Activated CD8-positive, alpha-beta memory T cell treated with anti-CD3 and anti-CD28 coated beads, Interleukin-2, amount 50 U/mL, for 24 hours (primary cell): Measurements from ENCODE around the gene LTBP3.

Experiments used
- DNase-seq: peaks from one replicate; pipeline ENCODE4 v3.0.0-alpha.2; 2020; ENCODE audit errors: extremely low read depth

Gene LTBP3

DNA sequence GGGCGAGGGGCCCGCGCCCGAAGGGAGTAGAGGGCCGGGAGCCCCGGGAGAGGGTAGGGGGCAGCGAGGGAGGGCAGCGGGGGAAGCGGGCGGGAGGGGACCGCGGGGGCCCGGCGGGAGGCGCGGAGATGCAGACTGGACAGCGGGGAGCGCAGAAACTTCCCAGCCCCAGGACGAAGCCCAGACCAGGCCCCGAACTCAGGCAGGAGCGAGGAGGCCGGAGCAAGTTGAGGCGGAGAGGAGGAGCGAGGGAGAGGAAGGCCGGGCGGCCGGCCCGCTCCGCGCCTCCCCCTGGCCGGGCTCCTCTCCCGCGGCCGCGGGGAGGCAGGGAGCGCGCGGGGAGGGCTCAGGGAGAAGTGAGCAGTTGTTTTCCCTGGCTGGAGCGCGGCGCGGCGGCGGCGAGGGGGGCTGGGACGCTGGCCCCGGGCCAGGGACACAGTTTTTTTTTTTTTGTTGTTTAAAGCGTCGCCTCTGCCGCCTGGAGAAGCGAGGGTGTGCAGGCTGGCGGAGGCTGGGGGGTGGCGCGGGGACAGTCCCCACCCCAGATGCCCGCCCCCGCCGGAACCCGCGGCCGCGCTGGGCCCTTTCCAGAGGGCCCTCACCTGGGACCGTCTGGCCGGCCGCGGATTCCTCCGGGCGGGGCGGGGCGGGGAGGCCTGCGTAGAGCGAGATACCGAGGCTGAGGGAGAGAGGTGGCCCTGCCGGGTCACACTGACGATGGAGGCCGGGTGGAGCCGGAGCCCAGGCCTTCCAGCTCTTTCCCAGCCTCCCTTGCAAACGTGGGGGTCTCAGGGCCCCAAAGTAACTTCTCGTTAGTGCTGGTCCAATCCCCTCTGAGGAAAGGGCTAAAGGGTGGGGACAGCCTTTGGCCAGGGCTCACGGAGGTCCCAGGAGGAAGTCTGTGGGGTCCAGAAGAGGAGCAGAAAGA is at the start of gene LTBP3:
LTBP3 (minus strand) TSS at position 358 of the 928 bp plus-strand sequence. CDS start 400 bp downstream, outside the sequence.
- DNase-seq = no peak

DNA sequence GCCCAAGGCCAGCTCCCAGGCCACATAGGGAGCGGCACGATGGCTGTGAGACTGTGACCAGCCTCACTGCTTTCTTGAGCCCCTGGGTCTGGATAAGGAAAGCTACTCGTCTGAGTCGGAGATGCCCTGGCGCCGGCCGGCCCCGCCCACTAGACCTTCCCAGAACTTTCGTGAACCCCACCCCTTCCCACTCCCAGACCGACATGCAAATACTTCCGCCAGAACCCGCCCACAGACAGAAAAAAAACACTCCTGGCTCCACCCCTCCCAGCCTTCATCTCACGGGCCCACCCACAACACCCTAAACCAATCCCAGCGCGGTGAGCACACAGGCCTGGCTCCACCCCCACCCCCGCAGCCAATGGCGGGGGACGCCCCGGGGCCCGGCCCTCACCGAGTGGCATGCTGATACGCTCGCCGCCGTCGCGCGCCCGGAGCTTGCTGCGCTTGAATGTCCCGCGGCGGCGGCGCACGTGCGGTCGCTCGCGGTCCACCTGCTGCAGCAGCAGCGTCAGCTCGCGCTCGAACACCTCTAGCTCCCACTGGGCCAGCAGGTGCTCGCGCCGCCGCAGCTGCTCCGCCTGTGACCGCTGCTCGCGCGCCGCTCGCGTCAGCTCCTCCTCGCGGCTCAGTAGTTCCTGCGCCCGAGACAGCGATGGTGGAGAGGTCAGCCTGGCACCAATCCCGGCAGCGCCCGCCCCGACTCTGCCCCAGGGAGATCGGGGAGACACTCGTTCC is 48.9 kb upstream of the LTBP3 start:
- no peak for DNase-seq

DNA sequence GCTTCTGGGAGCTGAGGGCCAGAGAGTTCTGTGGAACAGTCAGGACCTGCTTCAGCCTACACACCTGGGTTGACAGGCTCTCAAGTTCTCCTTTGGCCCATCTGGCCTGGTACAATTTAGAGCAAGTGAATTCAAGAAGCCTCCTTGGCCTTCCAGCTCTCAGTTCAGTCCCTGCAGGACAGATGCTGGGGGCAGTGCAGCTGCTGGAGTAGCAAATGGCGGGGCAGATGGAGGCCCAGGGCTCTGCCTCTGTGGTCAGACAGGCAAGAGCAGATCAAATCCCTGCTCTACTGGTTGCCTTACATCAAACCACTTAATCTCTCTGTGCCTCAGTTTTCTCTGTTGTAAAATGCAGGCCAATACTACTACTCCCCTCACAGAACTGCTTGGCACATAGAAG is 46.1 kb upstream of the LTBP3 start:
- no peak for DNase-seq

DNA sequence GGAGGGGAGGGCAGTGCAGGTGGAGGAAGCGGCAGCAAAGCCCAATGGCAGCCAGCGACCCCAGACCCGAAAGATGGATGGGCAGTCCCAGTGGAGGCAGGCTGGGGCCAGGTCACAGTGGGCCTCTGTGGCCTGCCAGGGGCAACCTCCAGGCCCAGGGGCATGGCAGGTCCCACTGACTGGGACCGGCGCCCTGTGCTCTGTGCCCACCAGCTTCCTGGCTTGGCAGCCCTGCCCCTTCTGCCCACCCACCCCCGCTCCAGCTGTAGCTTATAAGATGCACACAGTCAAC is 41.7 kb upstream of the LTBP3 start:
- DNase-seq = no peak

DNA sequence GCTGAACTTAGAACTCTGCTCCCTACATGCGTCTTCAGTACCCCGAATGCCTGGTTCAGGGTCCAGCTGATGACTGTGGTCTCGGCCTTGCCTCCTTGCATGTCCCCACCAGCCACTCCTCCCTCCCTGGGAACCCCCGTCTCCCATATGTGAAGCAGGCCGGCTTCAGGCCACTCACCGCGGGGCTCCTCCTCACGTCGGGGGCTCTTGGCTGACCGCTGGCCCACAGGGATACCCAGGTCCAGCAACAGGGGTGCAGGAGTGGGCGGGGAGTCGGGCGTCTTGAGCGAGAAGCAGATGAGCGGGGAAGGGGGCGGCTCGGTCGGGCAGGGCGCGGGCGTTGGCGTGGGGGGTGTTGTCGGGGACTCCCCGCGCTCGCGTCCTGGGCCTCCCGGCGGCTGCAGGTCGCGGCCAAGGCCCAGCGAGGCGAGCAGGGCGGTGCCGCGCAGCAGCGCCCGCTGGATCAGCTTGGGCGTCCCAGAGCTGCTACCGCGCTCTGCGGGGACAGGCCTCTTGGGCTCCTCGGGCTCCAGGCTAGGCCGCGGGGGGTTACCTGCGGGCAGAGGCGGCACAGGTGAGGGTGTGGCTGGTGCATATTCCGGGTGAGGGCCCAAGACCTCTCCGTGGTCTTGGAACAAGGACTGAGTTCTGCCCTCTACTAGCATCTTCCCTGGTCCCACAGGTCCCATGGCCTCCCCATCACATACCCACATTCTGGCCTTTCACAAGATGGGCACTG is 41.2 kb upstream of the LTBP3 start:
- no peak for DNase-seq

DNA sequence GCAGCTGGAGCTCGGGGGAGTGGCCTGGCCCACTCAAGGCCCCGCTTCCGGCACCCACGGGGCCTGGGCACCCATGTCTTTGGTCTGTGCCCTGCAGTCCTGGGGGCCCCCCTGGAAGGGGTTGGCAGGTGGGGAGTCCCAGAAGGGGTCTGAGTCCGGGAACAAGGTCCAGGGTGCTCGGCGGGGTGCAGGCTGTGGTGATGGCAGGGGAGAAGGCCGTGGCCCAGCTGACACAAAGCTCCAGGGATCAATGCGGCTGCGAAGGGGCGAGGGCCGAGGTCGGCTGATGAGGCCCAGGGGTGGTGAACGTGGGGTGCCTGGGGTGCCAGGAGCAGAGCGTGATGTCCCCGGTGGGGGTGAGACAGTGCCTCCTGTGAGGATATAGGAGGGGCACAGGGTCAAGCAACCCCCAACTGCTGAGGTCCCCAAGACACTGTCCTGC is 40.1 kb upstream of the LTBP3 start:
- DNase-seq = no peak

DNA sequence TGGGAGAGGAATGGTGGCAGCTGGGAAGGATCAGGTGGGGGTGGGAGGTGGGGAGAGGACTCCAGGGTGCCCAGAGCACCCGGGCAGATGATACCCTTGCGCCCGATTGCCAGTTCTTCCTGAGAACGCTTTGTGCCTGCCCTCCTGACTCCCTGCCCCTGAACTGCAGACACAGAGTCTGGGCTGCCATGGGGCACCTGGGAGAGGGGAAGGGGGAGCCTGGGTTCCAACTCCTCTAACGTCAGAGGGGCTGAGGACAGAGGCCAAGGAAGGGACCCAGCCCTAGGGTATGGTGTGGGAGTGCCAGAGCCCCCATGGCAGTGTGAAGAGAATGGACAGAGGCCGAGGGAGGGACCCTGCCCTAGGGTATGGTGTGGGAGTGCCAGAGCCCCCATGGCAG is 38.4 kb upstream of the LTBP3 start:
- no peak for DNase-seq

DNA sequence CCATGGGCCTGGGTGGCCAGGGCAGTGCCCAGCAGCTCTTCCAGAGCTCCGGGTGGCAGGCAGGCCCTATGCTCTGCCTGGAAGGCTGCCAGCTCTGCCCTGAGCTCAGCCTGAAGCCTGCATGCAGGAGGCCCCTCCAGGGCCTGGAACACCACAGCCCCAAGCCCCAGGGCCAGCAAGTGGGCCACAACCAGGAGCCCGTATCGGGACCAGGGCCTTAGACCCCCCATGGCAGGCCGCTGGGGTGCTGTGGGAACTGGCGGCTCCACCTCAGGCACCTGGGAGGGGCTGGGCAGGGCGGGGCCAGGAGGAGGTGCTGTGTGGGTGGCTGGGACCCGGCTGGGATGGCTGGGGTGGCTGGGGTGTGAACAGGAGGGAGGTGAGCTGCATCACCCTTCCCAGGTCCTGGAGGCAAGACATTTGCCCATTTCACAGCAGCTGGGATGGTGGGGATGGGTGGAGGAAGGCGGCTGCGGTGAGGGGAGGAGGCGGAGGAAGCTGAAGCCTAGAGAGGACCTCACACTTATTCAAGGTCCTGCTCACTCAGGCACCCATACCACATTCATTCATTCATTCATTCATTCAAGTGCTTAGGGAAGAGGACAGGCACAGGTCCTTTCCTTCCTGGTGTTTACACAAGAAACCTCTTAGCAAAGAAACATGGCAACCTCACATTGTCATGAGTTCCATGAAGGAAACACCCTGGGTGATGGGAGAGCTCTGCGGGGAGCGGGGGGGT is 37.6 kb upstream of the LTBP3 start, which contains the start of gene KCNK7:
KCNK7 (minus strand) TSS at position 258 of the 739 bp plus-strand sequence; CDS start at position 230, 28 bp downstream.
- no peak for DNase-seq

DNA sequence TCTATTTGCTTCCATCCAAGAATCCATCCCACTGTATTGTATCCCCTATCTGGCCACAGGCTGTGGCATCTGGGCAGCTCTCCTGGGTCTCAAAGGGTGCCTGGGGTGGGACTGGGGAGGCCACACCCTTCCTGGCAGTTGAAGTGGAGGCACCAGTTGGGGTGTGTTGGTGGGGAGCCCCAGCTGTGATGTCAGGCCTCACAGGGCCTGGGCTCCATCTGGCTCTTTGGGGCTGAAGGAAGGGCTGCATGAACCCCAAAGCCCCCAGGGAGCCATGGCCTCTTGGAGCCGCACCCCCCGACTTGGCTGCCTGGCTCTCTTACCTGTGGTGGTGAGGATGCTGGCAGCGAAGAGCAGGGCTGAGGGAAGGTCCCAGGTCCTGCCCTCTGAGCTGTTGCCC is 37.0 kb upstream of the LTBP3 start:
- DNase-seq = no peak

DNA sequence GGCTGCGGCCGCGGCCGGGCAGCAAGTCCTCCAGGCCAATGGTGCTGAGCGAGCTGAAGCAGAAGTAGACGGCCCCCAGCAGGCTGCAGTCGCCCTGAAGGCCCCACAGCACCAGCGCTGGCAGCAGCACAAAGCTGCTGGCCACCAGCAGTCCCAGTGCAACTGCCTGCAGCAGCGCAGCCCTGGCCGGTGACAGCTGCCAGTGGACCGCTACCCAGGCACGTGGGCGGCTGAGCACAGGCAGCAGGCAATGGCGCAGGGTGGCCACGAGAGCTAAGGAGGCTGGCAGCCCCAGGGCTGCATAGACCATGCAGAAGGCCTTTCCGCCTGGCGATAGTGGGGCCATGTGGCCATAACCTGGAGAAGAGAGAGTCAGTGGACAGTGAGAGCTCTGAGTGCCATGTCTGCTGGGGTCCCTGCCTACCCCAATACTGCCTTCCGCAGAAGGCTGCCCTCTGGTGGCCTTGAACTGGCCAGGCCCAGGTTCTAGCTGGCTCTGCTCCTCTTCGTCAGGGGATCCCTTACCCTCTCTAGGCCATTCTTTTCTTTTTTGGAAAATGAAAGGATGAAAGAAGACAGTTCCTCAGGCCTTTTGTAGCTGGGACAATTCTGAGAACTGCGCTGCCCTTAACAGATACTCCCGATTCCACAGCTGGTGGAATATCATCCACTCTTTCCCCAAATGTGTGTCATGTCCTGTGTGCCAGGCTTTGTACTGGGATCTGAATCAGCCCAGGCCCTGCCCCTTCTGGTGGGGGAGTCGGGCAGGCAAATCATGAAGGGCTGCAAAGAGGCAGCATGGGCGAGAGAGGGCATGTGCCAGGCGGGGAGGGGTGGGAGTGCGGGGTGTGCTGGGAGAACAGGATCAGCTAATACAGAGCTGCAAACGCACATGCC is 35.6 kb upstream of the LTBP3 start:
- no peak for DNase-seq

DNA sequence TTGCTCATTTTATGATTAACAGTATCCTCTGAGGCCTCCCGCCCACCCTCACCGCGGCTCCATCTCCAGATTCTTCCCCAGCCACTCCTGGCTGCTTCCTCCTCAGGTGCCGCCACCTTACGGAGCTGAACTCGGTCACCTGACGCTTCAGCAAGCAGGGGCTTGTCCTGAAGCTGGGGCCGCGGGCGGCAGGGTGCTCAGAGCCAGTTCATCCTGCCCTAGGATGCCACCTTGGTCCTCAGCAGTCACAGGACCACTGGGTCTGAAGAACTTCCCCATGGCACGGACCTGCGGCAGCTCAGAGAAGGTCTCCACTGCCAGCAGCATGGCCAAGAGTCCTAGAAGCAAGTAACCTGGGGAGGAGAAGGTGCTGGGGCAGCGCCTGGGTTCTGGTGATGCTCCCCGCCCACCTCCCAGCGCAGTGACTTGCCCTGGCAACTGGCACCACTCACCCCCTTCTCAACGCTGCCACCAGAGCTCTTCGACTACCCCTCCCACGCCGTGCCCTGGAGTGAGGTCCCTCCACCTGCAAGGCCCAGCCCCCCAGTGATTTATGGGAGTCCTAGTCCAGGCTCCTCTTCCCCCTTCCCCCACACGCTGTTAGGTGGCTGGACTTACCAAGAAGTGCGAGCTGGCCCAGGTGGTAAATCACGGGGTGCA is 34.8 kb upstream of the LTBP3 start:
- no peak for DNase-seq

DNA sequence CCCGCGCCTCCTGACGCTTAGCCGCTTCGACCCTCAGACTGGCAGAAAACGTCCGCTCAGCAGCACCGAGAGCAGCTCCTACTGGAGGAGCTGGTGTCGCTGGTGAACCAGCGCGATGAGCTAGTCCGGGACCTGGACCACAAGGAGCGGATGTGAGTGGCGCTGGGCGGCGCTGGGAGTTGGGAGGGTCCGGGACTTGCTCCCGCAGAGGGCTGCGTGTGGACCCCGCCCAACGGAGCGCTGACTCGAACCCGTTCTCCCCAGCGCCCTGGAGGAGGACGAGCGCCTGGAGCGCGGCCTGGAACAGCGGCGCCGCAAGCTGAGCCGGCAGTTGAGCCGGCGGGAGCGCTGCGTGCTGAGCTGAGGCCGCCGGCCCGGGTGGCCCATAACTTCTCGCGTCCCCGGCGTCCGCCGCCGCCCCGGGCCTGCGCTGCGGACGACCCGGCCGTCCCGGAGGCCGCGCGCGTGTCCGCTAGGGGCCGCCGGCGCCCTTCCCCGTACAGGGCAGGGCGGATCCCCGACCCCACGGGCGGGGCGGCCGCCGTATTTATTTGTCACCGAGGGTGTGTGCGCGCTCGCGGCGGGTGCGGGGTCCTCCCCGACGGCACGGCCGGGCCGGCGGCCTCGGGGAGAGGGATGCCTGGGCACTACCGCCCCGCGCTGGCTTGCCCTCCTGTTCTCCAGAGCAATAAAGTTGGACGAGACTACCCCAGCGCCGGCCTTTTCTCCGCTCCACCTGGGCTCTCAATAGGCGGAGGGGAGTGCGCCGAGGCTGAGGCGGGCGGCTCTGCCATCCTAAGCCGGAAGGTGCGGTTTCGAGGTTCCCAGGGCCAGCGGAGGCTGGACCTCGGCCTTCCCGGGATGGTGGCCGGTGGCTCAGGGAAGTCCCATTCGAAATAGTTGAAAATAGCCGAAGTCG is 34.0 kb upstream of the LTBP3 start:
- DNase-seq = no peak

DNA sequence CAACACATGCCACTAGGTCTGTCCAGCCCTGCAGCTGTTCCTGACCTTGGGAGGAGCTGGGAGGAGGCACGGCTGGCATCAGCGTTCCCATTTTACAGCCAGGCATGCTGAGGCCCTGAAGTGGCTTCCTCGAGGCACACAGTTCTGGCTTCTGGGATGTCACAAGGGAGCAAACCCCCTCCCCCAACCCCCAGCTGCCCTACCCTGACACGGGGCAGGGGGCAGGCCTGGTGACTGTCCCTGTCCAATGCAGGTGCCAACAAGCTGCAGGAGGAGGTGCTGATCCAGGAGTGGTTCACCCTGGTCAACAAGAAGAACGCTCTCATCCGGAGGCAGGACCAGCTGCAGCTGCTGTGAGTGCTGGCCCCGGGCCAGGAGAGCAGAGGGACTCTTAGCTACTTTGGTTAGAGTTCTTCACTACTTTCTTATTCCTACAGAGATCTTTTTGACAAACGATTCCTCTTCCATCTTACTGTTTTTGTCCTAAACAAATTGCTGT is 32.1 kb upstream of the LTBP3 start:
- DNase-seq = no peak

DNA sequence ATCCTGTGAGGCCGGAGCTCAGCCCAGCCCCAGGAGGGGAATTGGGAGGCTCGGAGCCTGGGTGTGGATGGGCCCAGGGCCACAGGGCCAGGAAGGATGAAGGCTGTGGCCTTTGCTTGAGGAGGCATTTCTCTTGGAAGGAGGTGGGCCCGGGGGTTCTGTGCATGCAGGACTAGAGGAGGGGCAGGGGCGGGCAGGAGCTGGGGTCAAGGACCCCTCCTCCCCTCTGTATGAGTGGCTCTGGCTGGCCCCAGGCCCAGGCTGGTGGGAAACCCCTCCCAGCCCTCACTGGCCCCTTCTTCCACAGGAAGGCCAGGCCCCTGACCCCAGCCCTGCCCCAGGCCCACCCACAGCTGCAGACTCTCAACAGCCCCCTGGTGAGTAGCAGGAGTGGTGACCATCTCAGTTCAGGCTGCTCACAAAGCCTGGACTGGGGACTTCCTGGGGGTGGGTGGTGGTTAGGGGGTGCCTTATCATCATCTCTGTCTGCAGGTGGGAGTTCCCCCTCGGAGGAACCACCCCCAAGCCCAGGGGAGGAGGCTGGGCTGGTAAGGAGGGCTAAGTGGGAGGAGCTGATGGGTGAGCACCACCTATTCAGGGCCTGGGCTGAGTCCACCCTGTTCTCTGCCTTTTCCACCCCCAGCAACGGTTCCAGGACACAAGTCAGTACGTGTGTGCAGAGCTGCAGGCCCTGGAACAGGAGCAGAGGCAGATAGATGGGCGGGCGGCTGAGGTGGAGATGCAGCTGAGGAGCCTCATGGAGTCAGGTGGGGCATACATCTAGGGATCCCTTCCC is 31.5 kb upstream of the LTBP3 start:
- no peak for DNase-seq

DNA sequence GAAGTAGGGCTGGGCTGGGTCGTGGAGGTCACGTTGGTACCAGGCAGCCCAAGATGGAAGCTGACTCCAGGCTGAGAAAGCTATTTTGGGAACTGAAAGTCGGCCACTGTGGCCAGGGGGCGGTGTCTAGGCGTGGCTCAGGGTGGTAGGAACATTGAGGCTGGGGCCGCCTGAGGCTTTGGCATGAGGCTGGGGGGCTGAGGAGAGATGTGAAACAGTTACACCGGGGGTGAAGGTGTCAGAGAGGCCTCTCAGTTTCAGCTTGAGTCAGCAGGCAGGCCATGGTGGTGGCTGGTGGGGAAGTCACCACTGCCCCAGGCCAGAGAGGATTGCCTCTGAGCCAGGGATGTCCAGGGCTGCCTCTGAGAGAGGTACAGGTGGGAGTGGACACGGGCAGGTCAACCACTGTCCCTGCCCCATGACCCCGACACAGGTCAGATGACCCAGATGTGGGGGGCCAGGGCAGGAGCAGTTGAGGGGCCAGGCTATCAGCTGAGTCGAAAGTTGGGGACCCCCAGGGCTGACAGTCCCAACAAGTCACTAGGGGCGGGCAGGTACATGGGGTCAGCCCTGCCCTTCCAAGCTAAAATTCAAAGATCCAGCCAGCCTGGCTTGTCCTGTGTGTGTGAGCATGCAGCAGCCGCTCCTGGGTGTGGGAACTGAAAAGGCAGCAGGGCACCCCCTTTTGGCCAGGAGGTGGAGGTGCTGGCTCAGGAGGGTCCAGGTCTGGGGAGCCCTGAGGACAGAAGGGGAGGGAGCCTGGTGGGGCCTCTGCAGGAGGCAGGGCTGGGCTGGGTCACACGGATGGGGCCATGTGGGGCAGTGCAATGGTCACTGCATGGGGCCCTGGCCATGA is 30.3 kb upstream of the LTBP3 start:
- peak; percentile 51 for DNase-seq

DNA sequence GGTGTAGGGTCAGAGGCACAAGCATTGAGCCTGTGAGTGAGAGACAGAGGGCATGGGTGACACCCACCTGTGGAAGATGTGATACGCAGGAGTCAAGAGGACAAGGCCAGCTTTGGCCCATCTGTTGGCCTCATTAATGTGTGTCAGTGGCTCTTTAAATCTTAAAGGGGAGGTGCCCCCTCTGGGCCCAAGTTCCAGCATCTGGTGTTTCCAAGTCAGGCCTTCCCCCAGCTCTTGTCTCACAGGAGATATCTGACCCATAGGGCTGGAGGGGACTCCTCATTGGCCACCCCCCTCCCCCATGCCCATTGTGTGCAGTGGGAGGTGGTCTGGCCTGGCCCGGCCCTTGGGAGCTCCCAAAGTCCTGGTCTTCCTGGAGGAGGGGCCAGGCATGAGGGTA is 28.5 kb upstream of the LTBP3 start:
- no peak for DNase-seq

DNA sequence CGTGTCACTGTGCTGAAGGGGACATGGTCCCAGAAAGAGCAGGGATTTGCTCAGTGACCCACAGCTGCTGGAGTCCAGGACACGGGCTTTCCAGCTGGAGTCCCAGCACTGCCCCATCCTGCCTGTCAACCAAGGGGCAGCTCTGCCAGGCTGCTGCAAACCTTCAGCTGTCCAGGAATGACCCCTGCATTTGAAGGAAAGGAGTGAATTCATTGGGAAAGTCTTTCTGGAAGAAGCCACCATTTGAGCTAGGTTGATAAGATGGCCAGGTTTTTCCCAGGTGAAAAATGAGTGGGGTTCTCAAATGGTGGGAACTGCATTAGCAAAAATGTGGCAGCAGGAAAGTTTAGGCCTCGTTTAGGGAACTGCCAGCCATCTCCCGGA is 28.1 kb upstream of the LTBP3 start:
- no peak for DNase-seq
